B cell (primary cell): Measurements from ENCODE around the gene TBCD.

Experiments used
- EZH2 ChIP-seq: IDR thresholded peaks from 2 replicates; pipeline ENCODE4 v1.6.1; 2012; ENCODE audit warnings: borderline replicate concordance, low read depth, mild to moderate bottlenecking, moderate library complexity, low read length; ENCODE audit not compliant: insufficient read depth, poor library complexity, severe bottlenecking
- TF ChIP-seq, protein P1 (sequence below): fragments of 200-600 bp; IDR thresholded peaks from one replicate; pipeline ENCODE4 v1.8.0; 2022; ENCODE audit warnings: antibody characterized with exemption, mild to moderate bottlenecking

DNA sequence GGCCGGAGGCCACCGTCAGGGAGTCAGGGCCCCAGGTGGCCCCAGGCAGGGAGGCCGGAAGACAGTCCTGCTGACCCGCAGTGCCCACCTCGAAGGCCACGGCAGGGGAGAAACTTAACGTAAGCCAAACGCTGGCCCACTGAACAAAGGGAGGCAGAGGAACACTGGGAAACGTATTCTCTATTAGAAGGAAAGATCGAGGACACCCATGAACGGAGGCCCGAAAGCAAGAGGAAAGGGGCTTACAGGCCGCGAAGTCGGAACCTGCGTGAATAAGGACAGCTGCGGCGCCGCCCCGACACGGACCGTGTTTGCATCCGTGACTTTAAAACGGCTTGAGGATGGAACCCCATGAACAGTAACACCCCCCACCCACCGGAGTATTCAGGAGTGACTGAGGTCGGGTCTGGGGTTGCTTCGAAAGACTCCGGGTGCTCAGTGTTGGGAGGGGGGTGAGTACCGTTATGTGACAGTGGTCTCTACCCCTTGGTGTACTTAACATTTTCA, 225.2 kb downstream of the TBCD start:
- TF ChIP-seq, protein P1, sequence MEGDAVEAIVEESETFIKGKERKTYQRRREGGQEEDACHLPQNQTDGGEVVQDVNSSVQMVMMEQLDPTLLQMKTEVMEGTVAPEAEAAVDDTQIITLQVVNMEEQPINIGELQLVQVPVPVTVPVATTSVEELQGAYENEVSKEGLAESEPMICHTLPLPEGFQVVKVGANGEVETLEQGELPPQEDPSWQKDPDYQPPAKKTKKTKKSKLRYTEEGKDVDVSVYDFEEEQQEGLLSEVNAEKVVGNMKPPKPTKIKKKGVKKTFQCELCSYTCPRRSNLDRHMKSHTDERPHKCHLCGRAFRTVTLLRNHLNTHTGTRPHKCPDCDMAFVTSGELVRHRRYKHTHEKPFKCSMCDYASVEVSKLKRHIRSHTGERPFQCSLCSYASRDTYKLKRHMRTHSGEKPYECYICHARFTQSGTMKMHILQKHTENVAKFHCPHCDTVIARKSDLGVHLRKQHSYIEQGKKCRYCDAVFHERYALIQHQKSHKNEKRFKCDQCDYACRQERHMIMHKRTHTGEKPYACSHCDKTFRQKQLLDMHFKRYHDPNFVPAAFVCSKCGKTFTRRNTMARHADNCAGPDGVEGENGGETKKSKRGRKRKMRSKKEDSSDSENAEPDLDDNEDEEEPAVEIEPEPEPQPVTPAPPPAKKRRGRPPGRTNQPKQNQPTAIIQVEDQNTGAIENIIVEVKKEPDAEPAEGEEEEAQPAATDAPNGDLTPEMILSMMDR, result no peak
- TF ChIP-seq EZH2, result no peak
